Endothelial cell of hepatic sinusoid (primary cell): ENCODE results near the gene AGAP1.

Source experiments
- in situ Hi-C: cut with HindIII; loops from 2 replicates; pipeline ENCODE4 v1.10.0; 2017; ENCODE audit warnings: low sequenced_read_pairs

Gene AGAP1

DNA sequence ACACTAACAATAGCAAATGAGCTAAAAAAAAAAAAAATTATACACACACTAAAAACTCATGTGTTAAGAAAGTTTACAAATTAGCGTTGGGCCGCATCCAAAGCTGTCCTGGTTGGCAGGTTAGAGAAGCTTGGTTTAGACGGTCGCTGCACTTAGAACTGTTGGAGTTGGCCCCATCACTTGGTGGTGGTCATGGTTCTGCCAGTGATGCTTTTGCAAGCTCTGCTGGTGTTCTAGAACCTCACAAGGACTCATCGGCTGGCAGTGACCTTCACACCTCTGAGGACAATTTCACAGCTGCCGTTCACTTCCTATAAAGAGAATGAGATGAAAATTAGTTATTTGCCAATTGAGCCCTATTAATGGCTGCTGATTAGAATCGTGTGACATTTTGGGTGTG is 229.0 kb downstream of the AGAP1 start:
- in situ Hi-C loops: loop anchor here (5.0 kb wide), 1 partner anchor 106 kb away; no protein-coding TSS in a partner anchor

DNA sequence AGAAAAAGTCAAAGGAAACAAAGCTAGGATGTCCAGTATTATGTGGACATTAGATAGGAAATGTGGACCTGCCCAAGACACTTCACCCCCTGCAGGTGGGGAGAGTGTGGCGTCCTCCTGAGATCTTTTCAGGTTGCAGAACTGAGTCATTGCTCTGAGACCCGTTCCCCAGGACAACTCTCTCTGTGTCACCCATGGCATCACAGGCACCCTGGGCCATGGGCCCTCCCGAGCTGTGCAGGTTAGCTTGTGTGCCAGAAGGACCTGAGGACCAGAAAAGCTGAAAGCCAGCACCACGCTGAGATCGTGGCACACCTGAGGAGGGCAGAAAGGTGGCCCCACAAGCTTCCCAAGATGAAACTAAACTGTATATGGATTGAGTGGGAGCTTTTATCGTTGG is 229.5 kb downstream of the AGAP1 start:
- in situ Hi-C loops: loop anchor here (5.0 kb wide), 1 partner anchor 106 kb away; no protein-coding TSS in a partner anchor

DNA sequence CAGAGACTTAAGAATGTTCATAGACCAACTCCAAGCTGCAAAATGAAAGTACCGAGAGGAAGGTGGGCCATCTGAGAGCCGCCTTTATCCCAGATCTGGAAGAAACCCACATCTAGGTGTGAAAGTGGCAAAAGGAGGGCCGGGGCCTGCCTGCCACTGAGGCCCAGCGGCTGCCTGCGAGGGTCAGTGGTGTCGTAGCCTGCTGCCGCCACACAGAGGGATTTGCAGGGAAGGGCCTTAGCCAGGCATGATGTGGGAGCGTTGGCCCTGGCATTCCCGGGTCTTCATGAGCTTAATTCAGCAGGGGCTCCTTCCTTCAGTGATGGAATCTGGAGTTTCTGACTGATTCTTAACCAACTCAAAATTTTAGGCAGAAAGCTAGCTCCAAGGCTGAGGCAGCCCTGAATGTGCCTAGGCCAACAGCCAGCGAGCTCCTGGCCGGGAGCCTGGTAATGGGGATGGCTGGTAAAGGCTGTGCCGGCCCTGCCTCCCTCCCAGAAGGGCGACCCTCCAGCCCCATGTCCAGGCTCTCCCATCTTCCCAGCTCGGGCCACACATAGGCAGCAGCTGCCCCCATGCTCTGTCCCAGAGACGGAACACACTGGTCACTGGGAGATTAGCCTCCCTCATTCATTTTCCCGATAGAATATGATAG is 230.1 kb downstream of the AGAP1 start:
- in situ Hi-C loops: loop anchor here (5.0 kb wide), 1 partner anchor 107 kb away; no protein-coding TSS in a partner anchor

DNA sequence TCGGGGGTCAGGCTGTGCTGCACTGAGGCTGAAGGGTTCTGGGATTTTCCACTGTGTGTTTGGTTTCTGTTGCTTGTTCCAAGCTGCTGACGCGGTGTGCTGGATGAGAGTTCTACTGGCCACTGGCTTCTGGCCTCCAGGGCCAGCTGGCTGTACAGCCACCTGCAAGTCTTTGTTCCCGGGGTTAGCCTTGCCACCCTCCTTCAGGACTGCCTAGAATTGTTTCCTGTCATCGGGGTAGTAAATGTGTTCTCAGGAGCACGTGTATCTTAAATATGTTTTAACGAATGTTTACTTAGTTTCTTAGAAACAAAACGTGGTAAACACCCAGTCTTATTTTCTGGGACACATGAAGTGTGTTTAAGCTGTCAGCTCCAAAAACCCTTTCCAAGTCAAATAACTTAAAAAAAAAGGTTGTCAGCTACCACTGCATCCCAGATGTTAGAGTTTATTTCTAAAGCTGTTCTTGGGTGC is 231.2 kb downstream of the AGAP1 start:
- in situ Hi-C loops: no loop called here

DNA sequence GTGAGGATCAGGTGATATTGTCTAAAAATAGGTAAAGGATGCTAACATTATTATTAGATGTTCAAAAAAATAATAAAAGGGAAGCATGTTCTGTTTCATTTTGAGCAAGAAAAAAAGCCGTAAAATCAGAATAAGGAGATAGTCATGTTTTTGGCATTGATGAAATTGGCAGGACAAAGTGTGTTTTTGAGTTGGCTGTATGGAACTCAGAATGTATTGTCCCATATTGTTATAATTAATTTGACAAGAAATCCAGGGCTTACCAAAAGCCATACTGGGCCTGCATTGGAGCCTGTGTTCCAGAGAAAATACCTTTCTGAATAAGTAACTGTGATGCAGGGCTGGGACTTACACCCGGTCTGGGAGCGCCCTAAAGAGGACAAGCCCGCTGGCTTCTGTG is 232.0 kb downstream of the AGAP1 start:
- in situ Hi-C loops: no loop called here

DNA sequence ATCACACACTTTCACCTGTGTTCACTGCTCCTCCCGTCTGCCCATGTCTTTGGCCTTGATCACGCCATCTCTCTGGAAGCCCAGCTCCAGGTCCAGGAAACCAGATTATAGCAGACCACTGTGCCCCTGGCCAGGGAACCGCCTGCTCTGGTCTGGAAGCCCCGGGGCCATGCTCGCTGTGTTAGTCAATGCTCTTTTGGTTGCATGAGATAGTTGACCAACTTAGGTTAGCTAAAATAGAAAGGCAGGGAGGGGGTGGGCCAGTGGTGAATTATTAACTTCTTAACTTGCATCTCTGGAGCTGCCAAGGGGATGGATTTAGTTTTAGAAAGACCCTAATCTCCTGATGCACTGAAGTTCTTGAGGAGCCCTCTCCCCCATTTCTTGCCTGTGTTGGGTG is 232.7 kb downstream of the AGAP1 start:
- in situ Hi-C loops: no loop called here

DNA sequence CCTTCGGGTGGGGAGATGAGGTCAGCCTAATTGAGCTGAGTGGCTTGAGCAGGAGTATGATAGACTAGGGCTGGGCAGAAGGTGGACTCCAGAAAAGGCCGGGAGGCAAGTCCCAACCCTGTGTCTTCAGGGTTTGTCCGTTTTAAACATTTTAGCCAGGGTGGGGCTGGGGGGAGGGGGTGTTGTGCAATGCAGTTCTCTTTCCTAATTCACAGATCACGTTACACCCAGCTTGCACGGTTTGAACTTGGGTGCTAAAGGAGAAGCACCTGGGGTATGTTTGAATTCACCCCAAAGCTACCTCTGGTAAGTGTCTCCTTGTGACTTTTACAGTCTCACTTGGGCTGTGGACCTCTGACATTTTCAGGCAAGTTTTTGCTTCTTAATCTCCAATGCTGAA is 233.3 kb downstream of the AGAP1 start:
- in situ Hi-C loops: no loop called here

DNA sequence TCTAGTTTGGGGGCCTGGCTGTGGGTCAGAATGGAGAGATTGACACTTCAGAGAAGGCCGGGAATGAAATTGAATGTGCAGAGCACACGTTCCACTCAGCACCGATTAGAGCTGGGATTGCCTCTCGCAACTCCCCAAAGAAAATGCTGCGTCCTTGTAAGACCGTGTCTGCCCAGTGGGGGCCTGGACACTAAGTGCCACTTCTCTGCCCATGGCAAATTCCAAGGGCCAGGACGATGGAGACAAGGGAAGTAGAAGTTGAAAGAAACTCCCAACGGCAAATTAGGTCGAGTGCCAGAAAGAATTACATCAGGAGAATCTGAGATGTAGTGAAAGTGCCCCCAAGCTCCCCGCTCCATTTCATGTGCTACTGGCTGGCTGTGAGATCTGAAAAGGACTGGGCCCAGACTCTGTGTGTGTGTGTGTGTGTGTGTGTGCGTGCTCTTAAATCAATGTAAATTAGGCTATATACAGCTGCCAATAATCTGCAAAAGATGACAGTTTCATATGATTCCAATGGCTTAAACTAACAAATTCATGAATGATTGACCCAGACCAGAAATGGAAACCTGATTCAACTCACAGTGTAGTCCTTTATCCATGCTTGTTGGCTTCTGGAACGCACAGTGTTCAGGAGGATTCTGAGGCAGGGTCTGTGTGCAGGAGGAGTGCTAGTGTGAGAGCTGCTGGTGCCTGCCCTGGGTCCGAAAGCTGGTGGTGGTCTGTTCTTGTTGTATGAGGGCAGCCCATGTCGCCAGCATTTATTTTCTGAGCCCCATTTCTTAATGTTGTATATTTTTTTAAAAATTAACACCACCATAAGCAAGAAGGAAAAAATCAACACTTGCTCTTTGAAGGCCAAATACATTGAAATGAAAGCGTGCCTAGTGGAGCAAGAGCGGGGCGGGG is 234.3 kb downstream of the AGAP1 start:
- in situ Hi-C loops: no loop called here

DNA sequence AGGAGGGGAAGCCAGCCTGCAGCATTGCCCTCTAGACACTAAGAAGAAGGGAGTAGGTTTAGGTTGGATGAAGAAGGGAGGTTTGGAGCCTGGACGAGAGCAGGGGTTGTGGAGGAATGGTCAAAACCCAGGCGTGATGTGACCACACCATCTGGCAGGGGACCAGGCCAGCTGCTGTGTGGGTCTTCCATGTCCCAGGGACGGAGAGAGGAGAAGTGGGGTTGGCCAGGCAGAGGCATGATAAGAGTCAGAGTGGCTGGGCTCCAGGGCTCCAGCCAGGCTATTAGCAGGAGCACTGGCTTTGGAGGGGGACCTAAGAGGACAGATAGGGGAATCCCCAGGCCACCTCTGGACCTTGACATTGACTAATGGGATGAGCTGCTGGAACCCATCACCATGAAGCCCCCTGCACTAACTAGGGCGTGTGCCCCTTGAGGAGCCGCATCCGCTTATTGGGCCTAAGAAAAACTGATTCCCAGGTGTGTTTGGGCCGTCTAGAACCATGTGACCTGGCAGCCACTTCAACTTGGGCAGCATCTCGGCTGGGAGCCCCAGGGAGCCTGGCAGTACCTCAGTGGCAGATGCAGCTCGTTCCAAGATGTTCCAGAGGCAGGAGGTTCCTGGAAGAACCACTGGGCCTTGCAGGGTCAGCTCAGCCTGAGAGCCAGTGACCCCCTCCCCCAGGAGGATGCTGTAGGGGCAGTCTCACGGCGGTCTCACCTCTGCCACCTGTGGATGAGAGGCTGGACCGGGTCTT is 235.1 kb downstream of the AGAP1 start:
- in situ Hi-C loops: no loop called here

DNA sequence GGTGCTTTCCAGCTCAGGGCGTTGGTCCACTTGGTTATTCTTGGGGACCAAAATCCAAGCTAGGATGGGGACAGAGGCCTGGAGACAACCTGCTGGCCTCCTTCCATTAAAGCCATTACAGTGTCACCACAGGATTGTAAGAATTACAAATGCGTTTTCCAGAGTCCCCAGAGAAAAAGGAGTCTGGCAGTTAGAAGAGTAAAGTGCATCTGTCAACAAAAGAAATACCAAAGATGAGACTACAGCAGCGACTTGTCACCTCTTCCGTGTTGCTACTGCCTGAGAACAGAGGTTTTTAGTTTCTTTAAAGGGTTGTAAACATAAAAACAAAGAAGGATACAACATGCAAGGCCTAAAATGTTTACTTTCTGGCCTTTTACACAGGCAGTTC is 235.7 kb downstream of the AGAP1 start:
- in situ Hi-C loops: no loop called here

DNA sequence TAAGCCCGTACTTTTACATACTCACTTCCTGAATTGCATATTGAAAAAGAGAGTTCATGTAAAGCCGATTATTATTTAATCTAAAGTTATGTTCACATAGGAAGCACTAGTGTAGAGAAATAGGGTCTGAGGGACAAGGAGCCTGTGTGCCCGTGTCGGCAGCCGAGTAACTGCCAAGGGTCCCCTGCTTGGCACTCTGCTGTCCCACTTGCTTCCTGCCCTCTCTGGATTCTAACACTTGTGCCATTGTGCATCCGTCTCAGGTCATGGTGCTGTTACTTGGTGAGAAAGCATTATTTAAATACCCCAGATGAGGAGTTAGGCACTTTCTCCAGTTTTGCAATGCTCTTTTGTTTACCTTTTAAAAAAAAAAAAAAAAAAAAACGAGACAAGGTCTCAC is 236.3 kb downstream of the AGAP1 start:
- in situ Hi-C loops: no loop called here

DNA sequence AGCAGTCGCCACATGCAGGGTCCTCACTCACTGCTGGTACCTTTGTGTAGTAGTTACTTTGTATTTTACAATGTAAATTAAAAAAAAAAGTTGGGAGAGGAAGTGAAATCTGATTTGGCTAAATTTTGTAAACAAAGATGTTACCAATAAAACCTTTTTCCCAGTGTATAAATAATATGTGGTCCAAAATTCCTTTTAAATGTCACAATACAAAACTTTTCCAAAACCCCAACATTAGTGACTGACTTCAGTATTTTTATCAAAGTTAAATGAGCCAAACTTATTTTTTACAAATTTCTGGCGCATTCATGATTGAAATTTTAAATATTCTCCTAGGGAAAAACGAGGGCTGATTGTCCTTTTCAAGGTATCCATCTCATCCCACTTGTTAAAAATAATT is 239.9 kb downstream of the AGAP1 start:
- in situ Hi-C loops: no loop called here

DNA sequence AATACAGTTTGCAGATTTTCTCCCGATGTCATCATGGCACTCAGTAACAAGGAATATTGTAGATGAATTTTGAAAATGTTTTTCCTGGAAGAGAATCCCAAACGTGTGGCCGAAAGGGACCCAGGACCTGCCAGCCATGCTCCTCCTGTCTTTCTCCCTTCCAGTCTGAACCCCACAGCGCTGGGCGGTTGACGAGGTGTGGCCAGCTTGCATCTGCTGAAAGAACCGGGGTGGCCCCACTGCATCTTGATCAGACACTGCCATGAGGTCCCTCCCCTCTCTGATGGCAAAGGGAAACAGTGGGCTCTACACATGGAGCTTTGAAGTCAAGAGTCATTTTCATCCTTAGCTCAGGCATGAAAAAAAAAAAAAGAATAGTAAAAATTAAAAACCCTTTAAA is 240.3 kb downstream of the AGAP1 start:
- in situ Hi-C loops: no loop called here

DNA sequence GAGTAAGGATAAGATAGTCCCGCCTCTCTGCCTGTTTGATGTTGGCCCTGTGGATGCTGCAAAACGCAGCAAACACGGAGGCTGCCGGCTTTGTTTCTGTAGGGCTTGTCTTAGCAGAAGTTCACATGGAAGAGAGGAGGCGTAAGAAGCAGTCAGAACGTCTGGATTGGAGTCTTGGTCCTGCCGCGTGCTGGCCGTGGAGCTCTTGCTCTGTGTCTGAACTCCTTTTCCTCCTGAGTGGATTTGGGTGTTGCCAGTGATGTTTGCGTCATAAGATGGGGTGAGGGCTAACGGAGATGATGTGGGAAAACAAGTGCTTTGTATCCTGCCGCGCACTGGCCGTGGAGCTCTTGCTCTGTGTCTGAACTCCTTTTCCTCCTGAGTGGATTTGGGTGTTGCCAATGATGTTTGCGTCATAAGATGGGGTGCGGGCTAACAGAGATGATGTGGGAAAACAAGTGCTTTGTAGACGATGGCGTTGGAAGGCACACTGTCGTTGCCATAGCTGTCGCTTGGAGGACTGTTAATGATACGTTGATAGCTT is 240.9 kb downstream of the AGAP1 start:
- in situ Hi-C loops: no loop called here

DNA sequence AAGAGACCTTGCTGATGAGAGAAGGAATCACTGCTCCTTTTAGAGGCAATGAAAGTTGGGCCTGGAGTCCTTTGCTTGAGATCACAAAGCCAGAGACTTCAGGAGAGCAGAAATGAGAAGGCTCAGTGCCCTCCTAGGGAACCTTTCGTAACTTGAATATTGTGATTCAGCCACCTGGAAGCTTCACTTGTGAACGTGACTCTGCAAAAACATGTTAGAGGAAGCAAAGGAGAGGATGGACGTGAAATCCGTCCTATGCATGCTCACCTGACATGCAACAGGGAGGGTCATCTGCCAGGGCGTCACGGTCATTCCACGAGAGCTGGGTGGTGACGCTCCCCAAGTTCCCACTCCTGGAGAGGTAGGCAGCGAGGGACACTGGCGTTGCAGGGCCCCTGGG is 243.6 kb downstream of the AGAP1 start:
- in situ Hi-C loops: no loop called here

DNA sequence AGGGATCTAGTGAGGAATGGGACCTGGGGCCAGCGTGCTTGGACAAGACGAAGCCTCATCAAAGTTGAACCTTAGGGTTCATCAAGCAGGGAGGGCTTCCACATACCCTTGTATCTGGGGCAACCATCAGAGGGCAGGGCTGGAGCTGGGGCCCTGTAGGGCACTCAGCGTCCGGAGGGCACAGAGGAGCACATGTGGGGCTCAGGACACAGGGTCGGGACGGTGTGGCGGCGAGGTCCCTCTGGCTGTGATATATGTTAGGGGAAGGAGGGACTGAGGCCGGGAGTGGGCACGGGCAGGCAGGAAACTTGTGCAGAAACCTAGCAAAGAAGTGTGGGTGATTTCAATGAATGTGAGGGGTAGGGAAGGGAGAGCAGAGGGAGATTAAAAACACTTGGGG is 244.0 kb downstream of the AGAP1 start:
- in situ Hi-C loops: no loop called here

DNA sequence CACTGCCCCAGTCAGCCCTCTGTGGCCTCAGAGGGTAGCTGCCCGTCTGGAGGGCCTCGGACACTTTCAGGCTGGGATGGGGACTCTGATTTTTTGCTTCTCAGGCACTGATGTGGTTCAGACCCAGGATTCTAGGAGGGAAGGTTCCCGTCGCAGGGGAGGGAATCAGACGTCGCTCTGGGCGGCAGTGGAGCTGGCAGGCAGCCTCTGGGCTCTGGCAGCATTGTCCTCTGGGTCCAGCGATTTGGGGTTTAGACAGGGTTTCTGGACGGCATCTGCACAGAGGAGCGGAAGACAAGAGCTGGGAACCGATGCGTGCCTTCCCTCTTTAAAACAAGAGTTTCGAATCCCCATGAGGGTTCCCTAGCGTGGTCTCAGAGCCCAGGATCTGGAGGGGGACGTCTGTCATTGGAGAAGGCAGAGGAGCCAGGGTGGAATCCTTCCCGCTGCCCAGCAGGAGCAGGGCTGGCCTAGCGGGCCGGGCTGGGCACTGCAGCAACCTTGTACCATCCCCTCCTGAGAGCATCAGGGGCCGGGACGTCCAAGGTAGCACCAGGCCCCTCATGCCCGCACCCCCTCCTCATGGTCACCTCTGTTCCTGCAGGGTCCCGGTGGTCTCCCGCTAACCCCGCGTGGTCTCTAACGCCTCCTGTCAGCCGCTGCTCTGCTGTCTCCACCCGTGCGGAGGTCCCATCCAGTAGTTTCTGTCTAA is 246.0 kb downstream of the AGAP1 start:
- in situ Hi-C loops: no loop called here

DNA sequence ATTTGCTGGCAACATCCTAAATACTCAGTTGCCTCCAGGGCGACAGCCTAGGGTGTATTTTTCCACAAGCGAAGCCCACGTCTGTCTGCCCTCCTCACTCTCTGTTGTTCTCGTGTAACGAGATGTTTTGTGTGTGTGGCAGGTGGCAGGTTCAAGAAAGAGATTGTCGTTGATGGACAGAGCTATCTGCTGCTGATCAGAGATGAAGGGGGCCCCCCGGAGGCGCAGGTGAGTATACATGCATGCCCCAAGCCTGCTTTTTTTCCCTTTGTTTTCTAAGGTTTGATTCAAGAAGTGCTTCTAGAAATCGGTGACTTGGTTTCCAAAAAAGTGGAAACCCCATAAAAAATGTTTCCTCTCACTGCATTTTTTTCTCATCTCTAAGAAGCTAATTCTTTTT is 247.0 kb downstream of the AGAP1 start:
- in situ Hi-C loops: no loop called here

DNA sequence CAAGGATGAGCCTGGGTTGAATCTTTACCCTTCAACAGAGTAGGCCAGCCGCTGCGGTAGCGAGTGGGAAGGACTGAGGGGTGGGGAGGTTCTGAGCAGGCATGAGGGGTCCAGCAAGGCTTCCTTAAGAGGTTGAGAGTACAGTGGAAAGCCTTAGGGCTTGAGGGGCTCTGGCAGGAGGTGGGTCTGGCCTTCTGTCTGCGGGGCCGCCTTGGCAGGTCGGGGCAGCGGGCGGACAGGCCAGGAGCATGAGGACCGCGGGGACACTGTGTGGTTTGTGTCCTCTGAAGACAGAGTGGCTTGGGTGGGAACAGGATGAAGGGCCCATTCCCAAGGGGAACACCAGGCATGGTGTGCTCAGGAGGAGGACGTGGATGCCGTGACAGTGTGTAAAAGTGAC is 250.3 kb downstream of the AGAP1 start:
- in situ Hi-C loops: no loop called here

DNA sequence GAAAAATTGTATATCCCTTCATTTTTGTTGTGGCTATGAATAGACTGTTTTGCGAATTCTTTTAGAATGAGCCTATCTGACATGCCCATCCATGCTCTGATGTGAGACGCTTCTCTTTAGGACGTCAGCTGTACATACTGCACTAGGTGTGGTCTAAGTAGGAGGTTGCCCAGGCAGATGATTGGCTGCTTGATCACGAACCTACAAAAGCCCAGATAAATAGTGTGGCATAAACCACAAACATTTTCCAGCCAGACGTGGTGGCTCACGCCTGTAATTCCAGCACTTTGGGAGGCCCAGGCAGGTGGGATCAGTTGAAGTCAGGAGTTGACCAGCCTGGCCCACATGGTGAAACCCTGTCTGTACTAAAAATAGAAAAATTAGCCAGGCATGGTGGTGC is 251.8 kb downstream of the AGAP1 start:
- in situ Hi-C loops: no loop called here
